Measurements from ENCODE around the gene RBBP8NL.

DNA sequence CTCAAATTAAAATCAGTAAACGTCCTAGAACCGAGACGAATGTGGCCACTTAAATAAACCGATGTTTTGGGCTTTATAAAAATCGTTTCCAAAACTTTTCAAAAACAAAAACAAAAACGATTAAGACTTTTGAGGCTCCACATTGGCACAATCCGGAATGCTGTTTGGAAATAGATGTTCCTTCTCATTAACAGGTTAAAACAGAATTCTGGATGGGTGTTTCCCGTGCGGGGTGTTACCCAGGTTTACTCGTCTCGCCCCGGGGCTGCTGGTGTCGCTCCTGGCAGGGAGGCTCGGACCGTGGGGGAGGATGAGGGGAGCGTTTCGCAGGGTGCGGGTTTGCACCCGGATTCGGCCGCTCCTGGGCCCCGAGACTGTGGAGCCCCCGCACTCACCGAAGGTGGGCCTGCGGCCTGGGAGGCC is 47.3 kb upstream of the RBBP8NL start:
- TF ChIP-seq CTCF (conservative IDR thresholded peaks at IDR 0.05; ENCODE audit: low read depth, low read length) = no peak
- TF ChIP-seq EZH2 (IDR thresholded peaks at IDR 0.05; ENCODE audit: borderline replicate concordance, low read depth, low read length, poor library complexity, severe bottlenecking) = no peak
